ENCODE data around the gene DPP7. TPM values are rescaled to one million over a fixed set of nuclear protein-coding genes. Genes with fewer than 3 reads are reported as not detected.

Gene DPP7
- total and polyA plus RNA-seq, 2 of the 8 experiments (the other 6 are each of a cell fraction or from before 2014, with no cell fraction given): 21.2 to 26.8 TPM

GRCh38 chr9:137063311-137064026, 51.1 kb downstream of the DPP7 start:
- WGBS, 2 experiments (ENCODE audit: extremely low coverage in 1 of 2, insufficient coverage in 1 of 2, insufficient read length in 1 of 2, insufficient replicate concordance in 2 of 2, low coverage in 1 of 2, low lambda C conversion rate in 2 of 2, missing lambda C conversion rate in 1 of 2): 88% methylated on average over 9 of the region's 26 CpGs; no CpG with 5 or more reads in 1 of the 2 experiments

More at GRCh38 chr9:137063311-137064026, 51.1 kb downstream of the DPP7 start:
- H3K27ac ChIP-seq (ENCODE audit: low read depth, low read length): no peak overlapping the region
- H2BK5ac ChIP-seq (ENCODE audit: low read depth, low read length): no peak overlapping the region
- H3K9me3 ChIP-seq (ENCODE audit: insufficient read depth in 2 of 2, low read depth in 1 of 2, low read length in 1 of 2): no peaks in the 10 kb centered on the region
- no peak overlapping the region for H4K5ac ChIP-seq (ENCODE audit: insufficient read length, low read depth, low read length)
- FAIRE-seq (no peak), DNase-seq (ENCODE audit: low read depth in 1 of 2, low spot score in 2 of 2) (no peak)
- peaks cover 0 to 10% (median 3%) of the 10 kb centered on the region in 4 experiments; a peak in 5 of 7 replicates for H3K4me1 ChIP-seq (replicated peaks in 1 of 4; ENCODE audit: control insufficient read depth in 3 of 4, insufficient read depth in 4 of 4, low read length in 3 of 4)
- H4K20me1 ChIP-seq (replicated peaks in 1 of 2; ENCODE audit: control insufficient read depth in 1 of 2, insufficient read depth in 2 of 2, low read length in 2 of 2): peaks cover 13% of the 10 kb centered on the region in 2 experiments
- H2BK12ac ChIP-seq (ENCODE audit: low read depth, low read length): no peak overlapping the region
- H4K91ac ChIP-seq (replicated peaks; ENCODE audit: insufficient read length, low read length): no peak overlapping the region
- no peak overlapping the region for H2AK5ac ChIP-seq (ENCODE audit: low read depth, low read length)
- ChIA-PET POLR2A (ENCODE audit: partially characterized antibody) (interaction anchor here (1.1 to 1.5 kb wide), 6 partner anchors 9 to 155 kb away, joined by 3 to 7 read pairs (median 4); no protein-coding TSS in a partner anchor), CTCF (ENCODE audit: partially characterized antibody) (interaction anchor here (0.6 to 13.5 kb wide), 39 partner anchors 6 to 766 kb away, joined by 3 to 291 read pairs (median 4); partner anchors contain the start of genes ABCA2, ENTPD2, FUT7 and GRIN1)
- H2BK120ac ChIP-seq (replicated peaks; ENCODE audit: low read depth, low read length): no peak overlapping the region
- no peak overlapping the region for H3K14ac ChIP-seq (ENCODE audit: insufficient read length)
- H4K8ac ChIP-seq (ENCODE audit: extremely low read depth, insufficient read depth, low read length): no peak overlapping the region
- H3K79me1 ChIP-seq (ENCODE audit: low read depth, low read length): no peaks in the 10 kb centered on the region
- no peaks in the 10 kb centered on the region for H3K79me2 ChIP-seq (ENCODE audit: control insufficient read depth in 1 of 2, insufficient read depth in 2 of 2, low read length in 2 of 2)
- no peak overlapping the region for H3K4me3 ChIP-seq (ENCODE audit: extremely low read depth in 1 of 4, insufficient read depth in 2 of 4, low read depth in 3 of 4, low read length in 4 of 4)
- no peak overlapping the region for H2AFZ ChIP-seq (ENCODE audit: low read length)
- H3K4ac ChIP-seq (replicated peaks; ENCODE audit: insufficient read length, low read depth, low read length): no peak overlapping the region
- H3K27me3 ChIP-seq (replicated peaks in 1 of 4; ENCODE audit: control insufficient read depth in 3 of 4, extremely low read depth in 1 of 4, insufficient read depth in 3 of 4, low read length in 3 of 4): peaks cover 0 to under 1% (median 0%) of the 10 kb centered on the region in 4 experiments; a peak in 1 of 7 replicates
- no peak overlapping the region for H2BK15ac ChIP-seq (ENCODE audit: low read length)
- no peak overlapping the region for H3K4me2 ChIP-seq (ENCODE audit: insufficient read depth in 1 of 2, low read depth in 2 of 2, low read length in 2 of 2)
- no peak overlapping the region for H2BK20ac ChIP-seq (ENCODE audit: low read length)
- H3K56ac ChIP-seq (replicated peaks; ENCODE audit: insufficient read length, low read depth, low read length): no peak overlapping the region
- no peak for TF ChIP-seq RAD21 (IDR thresholded peaks at IDR 0.05 in 1 of 2, conservative IDR thresholded peaks at IDR 0.05 in 1 of 2; ENCODE audit: low read depth in 2 of 2, low read length in 2 of 2)
- TF ChIP-seq SUZ12 (IDR thresholded peaks at IDR 0.05; ENCODE audit: low read length): no peak
- no peak for TF ChIP-seq RXRA (IDR thresholded peaks at IDR 0.05; ENCODE audit: insufficient read depth, low read depth, low read length)
- no peak for TF ChIP-seq SAP30 (IDR thresholded peaks at IDR 0.05; ENCODE audit: insufficient read depth, insufficient replicate concordance, low read length)
- H3K18ac ChIP-seq (ENCODE audit: extremely low read depth, low read length): peak overlapping the region; percentile 60; the same call in 1 of the 2 replicates
- no peaks in the 10 kb centered on the region for H3K23me2 ChIP-seq (ENCODE audit: low read depth, low read length)
- no peak overlapping the region for H3K23ac ChIP-seq (ENCODE audit: insufficient read length)
- no peaks in the 10 kb centered on the region for H3K36me3 ChIP-seq (ENCODE audit: control insufficient read depth in 2 of 4, insufficient read depth in 4 of 4, low read length in 3 of 4)
- no peak overlapping the region; a peak in 1 of 7 replicates for H3K9ac ChIP-seq (replicated peaks in 1 of 4; ENCODE audit: extremely low read depth in 1 of 4, low read depth in 3 of 4, low read length in 3 of 4)
